ENCODE measurements around the gene SYCN.

SYCN gene

DNA sequence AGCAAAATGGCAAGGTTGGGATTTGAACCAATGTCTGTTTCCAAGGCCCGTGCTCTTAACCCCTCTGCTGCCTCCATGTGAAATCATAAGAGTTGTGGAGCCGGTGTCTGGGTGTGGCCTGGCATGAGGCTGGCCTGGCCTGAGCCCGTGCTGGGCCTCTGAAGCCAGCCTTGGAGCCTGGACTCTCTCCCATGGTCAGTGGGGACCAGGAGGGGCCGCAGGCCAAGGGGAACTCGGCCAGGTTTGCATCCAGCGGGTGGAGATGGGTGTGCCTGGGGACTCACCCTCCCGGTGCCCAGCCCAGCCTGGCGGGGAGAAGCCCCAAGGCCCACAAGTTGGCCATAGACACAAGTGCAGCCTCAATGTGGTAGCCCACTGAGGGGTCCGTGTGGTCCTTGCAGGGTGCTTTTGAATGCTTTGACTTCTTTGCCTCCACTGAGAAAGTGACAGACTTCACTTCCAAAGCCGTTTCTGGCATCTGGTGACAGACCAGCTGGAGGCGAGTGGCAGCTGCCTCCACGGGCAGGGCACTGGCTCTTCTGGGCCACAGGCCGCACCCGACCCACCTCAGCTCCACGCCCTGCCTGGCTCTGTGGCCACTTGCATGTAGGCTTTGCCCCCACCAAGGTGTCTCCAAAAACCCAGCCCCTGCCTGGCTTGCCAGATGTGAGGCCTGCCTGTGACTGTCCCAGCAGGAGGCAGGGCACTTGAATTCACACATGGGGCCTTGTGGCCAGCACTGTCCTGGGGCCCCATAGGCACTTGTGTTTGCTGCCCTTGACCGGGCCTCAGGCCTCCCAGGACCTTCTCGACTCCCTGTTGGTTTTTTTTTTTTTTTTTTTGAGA, 33.5 kb downstream of the SYCN start:
- DNase-seq (ENCODE audit: low read depth): no peak

DNA sequence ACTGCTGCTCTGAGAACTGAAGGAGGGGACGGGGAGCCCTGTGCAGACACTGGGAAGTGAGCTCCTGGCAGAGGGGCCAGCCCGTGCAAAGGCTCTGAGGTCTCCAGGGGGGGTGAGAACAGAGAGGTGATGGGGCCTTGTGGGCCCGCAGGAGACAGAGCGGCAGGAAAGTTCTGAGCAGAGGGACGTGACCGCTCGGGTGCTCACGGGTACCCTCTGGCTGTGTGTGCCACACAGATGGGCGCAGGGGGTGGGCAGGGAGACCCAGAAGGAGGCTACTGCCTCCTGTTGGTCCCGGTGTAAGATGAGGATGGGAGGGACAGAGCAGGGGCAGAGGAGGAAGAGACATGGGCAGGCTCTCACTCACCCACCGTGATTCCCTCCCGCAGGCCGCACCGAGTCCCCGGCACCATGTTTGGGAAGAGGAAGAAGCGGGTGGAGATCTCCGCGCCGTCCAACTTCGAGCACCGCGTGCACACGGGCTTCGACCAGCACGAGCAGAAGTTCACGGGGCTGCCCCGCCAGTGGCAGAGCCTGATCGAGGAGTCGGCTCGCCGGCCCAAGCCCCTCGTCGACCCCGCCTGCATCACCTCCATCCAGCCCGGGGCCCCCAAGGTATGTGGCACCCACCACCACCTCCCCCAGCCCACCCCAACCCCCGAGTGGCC, 34.8 kb downstream of the SYCN start:
- DNase-seq (ENCODE audit: low read depth): no peak

DNA sequence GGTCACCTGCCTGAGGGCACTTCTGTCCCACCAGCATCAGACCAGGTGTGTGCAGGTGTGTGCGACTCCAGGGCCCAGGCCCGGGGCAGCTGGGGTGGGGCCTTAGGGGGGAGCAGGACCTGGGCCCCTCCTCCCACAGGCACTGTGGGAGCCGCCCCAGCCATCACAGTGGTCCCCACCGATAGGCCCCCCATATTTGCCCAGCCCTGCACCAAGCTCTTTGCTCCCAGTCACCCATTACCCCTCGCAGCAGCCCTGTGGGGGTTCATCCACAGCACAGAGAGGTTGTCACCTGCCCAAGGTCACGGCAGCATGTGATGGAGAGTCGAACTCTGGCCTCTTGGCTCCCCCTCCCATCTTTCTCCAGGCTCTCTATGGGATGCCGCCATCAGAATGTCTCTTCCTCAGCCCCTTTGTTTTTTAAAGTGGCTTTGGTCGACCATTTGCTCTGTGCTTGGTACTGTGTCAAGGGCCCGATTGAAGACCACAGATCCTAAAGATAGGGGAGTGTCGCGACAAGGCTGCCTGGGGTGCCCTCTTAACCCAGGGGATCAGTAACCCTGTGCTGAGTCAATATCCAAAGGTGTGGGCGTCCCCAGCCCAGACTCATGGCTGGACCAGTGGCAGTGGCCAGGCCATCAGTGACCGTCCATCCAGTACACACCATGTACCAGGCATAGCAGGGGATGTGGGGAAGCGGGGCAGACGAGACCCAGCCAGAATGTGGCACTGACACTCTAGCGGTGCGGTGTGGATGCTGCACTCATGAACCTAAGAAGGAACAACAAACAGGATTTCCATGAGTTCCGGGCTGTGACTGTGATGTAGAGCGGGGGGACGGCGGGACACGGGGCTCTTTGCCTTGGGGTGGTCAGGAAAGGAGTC, 35.6 kb downstream of the SYCN start:
- DNase-seq (ENCODE audit: low read depth): no peak

DNA sequence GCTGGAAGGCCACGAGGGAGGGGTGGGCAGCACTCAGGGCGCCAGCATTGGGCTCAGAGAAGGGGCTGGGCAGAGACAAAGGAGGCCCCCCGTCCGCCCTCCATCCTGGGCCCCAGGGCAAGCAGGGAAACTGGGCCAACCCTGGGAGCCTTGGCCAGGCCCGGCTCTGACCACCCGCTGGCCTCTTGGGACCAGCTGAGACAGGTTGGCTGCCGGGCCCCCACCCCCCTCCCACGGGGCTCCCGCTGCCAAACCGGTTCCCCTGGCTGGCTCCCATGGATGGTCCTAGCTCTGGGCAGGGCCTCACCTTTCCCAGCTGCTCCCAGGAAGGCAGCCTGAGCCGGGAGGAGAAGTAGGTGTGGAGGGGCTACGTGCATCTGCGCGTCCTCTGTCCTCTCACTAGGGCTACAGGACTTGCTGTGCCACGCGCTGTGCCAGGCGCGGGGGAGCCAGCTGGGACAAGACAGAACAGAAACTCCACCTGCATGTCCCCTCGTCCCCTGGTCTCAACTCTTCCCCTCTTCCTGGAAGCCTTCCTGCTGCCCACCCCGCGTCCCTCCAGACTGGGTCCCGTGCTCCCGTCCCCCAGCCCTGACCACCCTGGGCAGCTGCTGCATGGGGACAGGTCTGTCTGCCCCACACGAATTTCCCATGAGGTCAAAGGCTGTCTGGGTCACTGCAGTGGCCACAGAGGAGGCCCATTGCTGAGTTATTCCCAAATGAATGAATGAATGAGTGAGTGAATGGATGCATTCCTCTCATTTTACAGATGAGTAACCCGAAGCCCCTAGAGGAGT, 36.4 kb downstream of the SYCN start:
- DNase-seq (ENCODE audit: low read depth): no peak

DNA sequence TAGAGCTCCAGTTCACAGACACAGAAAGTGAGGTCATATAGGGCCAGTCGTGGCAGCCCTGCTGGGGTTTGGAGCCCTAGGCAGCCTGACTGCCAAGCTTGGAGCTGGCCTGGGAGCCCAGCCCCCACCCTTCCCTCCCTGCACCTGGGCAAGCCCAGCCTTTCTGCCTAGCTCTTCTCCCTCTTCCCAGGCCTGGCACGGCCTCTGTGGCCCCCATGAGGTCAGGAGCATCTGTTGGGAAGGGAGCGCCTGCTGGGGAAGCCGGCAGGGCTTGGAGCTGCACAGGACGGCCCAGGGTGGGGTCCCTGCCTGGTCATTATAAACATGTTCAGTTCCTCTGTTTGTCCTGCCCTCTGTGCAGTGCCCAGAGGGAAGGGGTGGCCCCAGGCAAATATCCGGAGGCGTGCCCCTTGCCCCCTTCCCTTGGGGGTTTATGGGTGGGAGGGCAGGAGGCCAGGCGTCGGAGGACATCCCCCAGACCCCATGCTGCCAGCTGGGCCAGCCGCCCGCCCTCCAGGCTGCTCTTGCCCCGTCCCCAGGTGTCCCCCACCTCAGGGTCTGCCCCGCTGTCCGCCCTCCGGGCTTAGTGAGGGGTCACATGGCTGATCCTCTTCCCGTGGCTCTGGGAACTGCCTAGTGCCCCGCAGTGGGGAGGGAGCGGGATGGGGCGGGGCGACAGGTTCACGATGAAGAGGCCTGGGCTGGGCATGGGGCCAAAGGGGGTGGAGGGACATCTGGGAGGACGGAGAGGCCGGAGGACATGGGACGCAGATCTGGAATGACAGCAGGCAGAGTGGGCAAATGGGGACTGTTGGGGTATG, 37.3 kb downstream of the SYCN start:
- DNase-seq (ENCODE audit: low read depth): peak; percentile 8

DNA sequence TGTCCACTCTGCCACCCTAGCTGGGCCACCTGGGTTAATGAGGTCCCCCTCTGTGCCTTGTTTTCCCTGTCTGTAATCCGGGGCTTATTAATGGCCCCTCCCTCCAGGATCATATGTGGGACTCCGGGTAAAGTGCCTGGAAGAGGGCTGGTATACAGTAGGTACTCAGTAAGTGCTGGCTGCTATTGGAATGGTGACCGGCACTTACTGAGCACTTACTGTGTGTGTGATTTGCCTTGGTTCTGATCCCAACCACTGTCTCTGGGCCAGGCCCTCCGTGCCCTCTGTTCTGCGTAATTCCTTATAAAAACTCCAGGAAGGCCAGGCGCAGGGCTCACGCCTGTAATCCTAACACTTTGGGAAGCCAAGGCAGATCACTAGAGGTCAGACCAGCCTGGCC, 38.2 kb downstream of the SYCN start:
- DNase-seq (ENCODE audit: low read depth): no peak

DNA sequence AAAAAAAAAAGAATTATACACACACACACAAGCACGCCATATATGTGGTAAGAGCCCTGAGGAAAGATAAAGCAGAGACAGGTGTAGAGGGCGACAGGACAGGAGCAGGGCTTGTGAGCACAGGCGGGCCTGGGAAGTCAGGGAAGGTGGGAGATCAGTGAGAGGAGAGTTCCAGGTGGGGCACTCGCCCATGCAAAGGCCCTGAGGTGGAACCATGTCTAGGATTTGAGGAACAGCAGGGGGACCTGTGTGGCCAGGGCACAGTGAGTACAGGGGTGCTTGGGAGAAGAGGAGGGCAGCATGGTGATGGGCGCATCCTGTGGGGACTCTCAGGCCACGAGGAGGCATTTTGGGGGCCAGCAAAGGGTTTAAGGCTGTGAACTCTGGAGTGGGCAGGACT, 39.8 kb downstream of the SYCN start:
- DNase-seq (ENCODE audit: low read depth): no peak

DNA sequence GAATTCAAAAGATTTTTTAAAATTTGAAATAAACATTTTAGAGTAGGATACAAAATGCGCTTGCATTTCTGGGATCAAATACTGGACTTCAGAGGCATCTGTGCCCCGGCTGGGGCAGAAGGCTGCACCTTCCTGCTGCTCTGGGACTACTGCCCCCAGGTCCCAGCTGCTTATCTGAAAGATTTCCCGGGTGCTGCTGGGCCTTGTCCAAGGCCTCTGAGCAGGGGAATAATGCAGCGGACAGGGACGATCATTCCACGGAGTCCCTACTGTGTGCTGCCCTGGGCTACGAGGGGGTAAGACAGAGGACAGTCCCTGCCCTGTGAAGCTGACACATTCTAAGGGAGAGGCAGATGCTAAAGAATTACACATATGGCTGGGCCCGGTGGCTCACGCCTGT, 40.4 kb downstream of the SYCN start:
- DNase-seq (ENCODE audit: low read depth): no peak

DNA sequence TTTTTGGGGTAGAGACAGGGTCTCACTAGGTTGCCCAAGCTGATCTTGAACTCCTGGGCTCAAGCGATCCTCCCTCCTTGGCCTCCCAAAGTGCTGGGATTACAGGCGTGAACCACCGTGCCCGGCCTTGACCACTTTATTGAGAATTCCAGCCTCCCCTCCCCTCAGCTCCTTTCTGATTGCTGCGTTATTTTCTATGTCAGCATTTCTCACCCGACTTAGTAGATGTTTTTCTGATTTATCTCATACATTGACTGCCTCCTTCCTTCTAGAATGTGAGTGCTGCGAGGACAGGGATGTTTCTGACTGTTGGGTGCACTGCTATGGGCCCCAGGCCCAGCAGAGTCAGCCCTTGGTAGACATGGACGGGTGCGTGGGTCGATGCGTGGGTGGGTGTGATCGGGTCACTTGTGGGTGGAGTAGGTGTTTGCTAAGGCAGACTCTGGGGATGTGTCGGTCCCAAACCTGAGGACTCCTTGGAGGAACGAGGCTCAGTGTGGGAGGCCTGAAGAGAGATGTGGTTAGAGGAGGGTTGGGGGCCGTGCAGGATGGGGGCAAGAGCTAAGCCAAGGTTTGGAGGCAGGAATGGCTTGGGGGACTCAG, 41.5 kb downstream of the SYCN start:
- DNase-seq (ENCODE audit: low read depth): no peak

DNA sequence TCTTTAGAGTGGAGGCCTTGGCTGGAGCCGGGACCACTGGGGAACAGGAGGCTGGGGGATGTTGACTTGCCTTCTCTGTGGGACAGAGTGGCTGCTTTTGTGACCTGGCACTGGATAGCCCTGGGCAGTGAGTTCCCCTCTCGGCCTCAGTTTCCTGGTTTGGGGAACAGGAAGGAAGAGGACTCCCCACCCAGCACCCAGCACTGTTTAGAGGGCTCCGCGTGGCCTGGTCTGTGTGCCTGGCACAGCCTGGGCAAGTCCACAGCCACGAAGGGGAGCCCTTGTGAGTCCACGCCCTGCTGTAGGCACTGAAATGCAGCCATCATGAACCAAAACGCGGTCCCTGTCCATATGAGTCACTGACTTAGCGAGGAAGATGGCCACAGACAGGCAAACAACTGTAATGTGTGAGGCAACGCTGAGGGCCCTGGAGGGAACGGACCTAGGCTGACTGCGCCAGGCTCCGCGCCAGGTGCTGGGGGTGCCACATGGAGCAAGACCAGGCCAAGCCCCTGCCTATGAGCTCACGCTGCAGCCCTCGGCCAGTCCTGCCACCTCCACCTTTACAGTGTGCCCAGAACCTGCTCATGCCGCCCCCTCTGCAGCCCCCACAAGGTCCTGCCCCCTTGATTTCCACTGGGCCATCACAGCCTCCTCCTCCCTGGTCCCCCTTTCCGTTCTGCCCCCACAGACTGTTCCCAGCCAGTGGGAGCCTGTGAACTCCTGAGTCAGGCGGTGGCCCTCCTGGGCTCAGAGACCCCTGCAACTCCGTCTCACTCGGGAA, 43.0 kb downstream of the SYCN start:
- DNase-seq (ENCODE audit: low read depth): peak; percentile 49

DNA sequence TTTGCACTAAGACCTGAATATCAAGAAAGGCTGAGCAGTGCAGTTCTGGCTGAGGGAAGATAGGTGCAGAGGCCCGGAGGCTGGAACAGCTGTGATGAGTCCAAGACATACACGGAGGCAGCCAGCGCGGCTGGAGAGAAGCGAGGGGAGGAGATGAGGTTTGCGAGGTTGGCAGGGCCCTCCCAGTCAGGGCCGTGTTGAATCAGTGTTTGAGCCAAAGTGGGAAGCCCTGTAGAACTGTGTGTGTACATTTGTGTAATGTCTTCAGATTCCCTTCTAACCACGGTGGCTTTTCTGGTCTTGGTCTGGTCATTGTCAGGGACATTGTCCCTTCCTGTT, 43.6 kb downstream of the SYCN start:
- peak; percentile 69 for DNase-seq (ENCODE audit: low read depth)

DNA sequence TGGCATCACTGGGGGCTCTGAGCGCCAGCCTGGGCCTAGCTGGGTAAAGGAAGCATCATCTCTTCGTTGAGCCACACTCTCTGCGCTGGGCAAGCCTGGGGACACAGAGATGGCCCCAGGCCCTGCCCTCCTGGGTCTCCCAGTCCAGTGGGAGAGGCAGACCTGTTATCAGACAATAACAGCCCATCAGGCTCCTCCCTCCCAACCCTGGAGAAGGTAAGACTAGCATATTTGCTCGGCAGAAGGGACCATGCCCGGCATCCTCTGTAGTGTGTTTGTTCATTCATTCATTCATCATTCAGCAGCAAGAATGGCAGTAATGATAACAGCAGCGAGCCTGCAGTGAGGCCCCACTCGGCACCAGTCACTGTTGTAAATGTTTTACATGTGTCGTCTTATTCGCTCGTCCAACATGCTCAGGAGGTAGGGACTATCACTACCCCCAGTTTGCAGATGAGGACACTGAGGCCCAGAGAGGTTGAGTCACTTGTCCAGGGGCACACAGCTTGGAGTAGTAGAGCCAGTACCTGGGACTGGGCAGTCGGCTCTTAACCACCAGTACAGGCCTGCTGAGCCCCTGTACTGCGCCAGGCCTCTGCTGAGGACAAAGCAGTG, 45.3 kb downstream of the SYCN start:
- no peak for DNase-seq (ENCODE audit: low read depth)

DNA sequence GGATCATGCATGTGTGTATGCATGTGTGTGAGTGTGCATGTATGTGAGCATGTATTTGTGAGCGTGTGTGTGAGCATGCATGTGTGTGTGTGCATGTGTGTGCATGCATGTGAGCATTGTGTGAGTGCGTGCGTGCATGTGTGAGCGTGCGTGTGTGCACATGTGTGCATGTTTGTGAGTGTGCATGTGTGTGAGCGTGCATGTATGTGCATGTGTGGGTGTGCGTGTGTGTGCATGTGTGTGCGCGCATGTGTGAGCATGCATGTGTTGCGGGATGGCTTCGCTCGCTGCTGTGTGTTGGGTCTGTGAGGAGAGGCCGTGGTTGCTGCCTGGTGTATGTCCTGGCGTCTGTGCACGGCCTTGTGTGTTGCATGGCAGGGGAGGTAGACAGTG, 46.1 kb downstream of the SYCN start:
- DNase-seq (ENCODE audit: low read depth): no peak

DNA sequence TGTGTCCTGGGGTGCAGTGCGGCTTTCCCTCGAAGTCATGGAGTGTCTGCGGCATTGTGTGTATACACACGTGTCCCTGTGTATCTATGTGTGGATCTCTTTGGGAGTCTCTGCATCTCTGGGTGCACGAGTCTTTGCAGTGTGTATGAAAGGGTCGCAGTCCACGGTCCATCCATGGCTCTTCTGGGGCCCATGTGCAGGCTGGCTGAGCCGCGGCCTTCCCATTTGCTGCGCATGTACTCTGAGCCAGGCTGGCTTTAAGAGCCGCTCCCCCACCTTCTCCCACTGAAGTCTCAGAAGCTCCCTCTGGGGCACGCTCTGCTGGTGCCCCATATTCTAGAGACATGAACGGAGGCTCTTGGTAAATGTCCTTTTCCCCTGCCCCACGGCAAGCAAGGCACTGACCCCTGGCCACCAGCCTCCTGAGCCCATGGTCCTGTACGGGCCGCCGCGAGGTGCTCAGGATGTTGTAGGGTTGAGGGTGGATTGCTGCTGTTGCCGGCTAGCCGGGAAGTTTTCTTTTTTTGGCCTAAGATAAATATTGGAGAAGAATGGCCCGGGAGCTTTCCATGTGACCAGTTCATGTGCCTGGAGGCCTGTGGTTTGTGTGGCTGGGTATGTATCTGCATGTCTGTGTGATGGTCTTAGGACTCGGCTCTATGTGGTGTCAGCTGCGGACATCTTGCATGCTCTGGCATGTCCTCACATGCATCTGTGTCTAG, 46.6 kb downstream of the SYCN start:
- DNase-seq (ENCODE audit: low read depth): peak; percentile 16

DNA sequence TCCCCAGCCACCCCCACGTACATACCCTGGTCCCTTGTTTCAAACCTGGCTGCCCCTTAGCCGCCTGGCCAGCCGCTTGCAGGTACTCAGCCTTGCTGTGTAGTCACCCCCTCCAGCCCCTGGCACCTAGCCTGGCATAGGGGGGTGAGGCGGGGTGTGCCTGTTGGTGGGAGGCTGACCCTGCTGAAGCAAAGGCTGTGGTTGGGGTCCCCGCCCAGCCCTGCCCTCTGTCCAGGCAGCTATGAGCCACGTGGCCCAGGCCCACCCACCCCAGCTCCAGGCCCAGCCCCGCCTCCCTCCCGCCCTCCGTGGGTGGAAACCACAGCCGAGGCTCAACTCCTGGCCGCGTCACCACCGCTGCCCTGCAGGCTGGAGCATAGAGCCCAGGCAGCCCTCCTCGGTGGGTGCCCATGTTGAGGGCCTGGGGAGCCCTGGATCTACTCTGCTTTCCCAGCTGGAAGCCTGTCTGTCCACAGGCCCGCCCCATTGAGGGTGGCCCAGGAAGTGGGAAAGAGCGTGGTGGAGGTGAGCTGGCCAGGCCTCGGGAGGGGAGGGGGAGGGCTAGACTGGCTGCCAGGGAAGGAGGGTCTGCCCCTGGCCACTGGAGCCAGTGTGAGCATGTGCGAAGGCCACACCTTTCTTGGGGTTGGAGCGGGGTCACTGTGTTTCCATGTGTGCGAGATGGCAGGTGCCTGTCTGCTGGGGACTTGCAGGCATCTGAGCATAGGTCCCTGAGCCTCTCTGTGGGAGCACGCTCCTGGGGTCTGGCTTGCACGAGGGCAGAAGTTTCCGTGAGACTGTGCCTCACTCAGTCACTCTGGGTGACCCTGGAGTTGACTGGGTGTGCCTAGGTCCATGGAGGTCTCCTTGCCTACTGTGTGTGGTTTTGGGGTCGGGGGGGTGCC, 47.5 kb downstream of the SYCN start:
- peak; percentile 10 for DNase-seq (ENCODE audit: low read depth)

DNA sequence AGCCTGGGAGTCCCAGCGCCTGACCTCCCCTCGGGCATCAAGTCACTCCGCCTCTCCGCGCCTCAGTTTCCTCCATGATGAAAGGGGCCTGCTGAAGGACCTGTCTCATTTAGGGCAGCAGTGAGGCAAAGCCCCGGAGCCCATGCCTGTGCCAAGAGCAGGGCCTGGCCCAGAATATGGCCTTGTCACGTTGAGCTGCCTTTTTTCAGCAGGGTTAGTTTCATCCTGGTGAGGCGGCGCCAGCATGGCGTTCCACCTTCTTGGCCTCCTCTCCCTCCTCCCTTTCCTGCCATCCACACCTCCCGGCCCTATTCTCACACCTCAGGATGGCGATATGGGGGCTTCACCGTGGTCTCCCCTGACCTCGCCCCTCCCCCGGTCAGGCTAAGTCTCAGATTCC, 48.3 kb downstream of the SYCN start:
- DNase-seq (ENCODE audit: low read depth): no peak

DNA sequence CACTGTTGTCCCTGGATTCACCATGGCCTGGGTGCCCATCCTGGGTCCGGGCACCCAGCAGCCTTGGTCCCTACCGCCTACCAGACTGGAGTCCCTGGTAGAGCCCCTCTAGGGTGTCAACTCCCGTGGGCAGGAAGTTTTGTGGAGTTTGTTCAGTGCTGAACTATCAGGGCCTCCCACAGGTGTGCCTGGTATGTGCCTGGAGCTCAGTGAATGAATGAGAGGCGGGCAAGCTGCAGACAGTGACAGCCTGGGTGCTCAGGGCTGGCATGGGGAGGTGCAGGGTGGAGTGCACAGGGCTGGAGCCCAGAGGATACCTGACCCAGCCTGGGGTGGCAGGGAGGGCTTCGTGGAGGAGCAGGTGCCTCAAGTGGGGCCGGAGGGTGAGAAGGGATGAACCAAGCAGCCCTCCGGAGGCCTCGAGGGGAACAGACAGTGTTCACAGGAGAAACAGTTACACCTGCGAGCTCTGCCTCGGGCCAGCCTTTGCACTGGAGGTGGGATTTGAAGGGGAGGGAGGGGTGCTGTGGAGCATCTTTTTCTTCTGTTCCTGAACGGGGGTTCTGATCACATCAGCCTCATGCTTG, 48.9 kb downstream of the SYCN start:
- DNase-seq (ENCODE audit: low read depth): no peak

Measured in iris pigment epithelial cell (primary cell).